Measurements from ENCODE around the gene MGAT4D.

DNA sequence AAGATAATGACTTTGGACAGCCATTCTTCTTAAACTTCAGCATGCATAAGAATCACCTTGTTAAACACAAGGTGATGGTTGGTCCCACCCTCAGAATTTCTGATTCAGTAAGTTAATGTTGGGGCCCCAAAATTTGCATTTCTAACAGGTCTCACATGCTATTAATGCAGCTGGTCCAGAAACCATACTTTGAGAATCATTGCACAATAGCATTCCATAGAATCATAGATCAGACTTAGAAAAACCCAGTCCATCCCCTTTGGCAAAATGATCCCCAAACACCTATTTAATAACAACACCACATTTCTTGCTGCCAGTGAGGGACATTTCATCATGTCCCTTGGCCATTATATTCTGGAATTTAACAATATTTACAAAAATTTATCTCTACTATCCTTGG is 6.2 kb upstream of the MGAT4D start:
- TF ChIP-seq, protein P1, sequence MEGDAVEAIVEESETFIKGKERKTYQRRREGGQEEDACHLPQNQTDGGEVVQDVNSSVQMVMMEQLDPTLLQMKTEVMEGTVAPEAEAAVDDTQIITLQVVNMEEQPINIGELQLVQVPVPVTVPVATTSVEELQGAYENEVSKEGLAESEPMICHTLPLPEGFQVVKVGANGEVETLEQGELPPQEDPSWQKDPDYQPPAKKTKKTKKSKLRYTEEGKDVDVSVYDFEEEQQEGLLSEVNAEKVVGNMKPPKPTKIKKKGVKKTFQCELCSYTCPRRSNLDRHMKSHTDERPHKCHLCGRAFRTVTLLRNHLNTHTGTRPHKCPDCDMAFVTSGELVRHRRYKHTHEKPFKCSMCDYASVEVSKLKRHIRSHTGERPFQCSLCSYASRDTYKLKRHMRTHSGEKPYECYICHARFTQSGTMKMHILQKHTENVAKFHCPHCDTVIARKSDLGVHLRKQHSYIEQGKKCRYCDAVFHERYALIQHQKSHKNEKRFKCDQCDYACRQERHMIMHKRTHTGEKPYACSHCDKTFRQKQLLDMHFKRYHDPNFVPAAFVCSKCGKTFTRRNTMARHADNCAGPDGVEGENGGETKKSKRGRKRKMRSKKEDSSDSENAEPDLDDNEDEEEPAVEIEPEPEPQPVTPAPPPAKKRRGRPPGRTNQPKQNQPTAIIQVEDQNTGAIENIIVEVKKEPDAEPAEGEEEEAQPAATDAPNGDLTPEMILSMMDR (conservative IDR thresholded peaks at IDR 0.05 in 1 of 2, IDR thresholded peaks at IDR 0.05 in 1 of 2; ENCODE audit: low read depth in 1 of 2, low read length in 2 of 2): no peak
- no peak for TF ChIP-seq EZH2 (IDR thresholded peaks at IDR 0.05; ENCODE audit: low read length, missing control alignments)
